HG02884 (cell line): ENCODE measurements around the gene IRF4.
"Not testable (repeated sequence)": the region's sequence is repeated elsewhere in the genome, so short reads cannot be mapped to it uniquely, and the experiment has no call there.

Experiments
- ATAC-seq: cut with Tn5 transposase; IDR thresholded peaks from one replicate; pipeline ENCODE4 v1.9.1; 2021; ENCODE audit warnings: mild to moderate bottlenecking, moderate library complexity; ENCODE audit not compliant: unreplicated experiment

Gene IRF4

DNA sequence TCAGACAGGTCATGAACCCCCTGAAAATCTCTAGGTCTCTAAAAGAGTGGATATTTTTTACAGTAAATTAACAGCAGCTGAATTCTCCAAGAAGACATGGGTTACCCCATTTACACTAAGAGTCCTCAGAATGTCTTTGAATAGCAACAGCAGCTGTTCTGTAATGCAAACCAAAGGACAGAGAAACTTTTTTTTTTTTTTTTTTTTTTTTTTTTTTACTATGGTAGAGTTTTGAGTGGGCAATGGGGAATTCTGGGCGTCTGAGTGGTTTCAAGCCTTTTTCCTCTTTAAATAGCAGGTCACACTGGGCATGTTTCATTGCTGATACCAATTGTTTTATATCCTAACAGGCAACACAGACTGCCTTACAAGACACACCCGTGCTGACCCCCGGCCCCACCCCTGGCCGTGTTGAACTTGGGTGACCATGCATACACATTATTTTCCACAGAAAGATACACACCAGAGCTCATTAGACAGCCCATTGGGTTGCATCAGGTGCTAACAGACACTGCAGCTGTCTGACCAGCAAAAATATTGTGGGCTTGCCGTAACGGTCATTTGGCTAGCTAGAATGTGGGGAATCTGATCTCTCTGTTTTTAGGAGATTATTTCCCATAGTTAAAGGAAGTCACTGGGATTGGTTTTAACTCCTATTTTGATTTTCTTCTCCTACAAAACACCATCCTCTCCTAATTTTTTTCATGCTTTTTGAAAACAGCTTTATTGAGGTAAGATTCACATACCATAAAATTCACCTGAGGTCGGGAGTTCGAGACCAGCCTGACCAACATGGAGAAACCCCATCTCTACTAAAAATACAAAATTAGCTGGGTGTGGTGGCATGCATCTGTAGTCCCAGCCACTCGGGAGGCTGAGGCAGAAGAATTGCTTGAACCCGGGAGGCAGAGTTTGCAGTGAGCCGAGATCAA, 26.7 kb upstream of the IRF4 start:
- ATAC-seq = peak; percentile 71

DNA sequence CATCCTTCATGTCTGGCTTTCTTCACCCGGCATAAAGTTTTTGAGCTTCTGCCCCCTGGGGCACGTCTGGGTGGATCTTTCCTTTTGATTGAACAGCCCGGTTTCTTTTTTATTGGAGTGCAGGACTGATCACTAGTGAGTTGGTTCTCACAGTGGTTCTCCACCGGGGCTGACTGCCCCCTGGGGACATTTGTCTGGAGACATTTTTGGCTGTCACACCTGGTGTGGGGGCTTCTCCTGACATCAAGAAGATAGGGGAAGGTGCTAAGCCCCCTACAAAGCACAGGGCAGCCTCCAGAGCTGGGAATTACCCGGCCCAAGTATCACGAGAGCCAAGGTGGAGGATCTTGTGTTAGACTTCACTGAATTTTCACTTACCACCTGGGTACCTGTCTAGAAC, 25.7 kb upstream of the IRF4 start:
- no peak for ATAC-seq

DNA sequence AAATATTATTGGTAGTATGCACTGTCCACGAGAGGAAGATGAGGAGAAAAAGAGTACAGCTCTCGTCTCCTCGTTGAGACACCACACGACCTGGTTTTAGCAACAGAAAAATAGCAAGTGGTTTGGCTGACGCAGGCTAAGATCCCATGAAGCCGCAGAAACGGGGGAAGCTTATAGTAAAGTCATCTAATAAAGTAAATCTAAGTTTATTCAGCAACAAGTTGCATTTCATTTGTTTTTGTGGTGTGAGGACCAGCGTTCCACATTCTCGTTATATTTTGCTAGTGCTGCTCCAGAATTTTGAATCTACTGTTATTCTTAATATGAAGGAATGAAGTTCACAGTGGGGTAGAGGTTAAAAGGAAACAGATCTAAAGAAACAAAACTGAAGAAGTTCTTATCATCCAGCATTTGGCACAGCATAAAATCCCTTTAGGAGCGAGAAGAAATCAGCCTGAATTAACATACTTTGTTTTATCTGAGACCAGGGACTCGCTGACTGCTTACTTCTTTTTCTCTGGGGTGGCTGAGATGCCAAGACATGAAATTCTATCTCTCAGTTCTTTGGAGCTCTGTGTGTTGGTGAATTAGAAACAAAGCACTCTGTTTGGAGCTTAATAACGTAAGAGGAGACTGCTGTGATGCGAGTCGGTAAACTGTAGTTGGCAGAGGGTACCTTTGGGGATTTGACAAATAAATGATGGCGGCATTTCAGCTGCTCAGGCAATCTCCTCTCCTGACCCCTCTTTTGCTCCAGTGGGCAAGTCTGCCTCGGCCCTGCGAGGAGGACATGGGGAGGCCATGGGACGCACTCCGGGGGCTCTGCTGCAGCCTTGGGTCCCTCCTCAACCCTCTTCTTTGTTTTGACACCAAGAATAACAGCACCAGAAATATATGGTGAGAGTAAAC, 24.9 kb upstream of the IRF4 start:
- ATAC-seq = no peak

DNA sequence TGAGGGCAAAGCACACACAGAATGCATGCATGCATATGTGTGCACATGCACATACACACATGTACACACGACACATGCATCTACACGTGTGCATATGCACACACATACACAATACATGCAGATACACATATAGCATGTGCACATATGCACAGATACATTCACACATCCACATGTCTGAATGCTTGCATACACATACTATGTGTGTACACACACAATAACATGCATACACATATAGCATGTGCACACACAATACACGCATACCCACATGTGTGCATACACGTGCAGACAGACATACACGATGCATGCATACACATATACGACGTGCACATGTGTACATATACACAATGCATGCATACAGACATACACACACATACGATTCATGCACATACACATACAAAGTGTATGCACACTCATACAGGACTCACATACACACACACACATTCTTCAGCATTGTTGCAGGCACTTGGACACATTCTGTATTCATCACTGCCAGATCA, 24.2 kb upstream of the IRF4 start:
- ATAC-seq = no peak

DNA sequence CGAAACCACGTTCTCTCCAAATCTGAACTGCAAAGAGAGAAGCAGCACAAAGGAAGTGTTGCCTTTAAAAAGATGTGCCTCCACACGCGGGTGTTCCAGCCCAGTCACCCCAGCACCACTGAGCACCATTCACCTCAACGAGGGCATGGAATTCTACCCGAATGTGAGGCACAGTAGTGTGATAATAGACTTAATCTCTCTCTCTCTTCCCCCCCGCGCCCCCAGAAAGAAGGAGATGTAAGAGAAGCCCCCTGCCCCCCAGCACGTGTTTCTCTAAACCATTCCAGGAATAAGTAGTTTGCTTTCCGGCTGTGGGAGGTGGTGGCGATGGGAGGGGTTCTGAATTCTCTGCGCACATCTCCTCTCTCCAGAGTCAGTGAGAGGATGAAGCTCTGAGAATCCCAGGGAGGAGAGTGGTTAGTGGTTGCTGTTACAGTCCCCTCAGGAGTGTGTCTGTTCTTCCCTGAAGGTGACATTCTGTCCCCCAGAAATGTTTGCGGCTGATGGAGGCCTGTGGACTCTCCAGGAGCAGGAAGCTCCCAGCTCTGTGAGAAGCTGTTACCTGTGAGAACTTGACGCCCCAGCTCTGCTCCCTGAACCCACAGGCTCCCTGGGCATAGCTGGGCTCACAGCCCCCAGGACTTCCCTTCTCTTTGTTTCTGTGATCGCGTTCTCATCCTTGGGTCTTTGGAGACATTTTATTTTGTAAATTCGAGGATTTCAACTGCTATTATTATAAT, 23.5 kb upstream of the IRF4 start:
- ATAC-seq = no peak

DNA sequence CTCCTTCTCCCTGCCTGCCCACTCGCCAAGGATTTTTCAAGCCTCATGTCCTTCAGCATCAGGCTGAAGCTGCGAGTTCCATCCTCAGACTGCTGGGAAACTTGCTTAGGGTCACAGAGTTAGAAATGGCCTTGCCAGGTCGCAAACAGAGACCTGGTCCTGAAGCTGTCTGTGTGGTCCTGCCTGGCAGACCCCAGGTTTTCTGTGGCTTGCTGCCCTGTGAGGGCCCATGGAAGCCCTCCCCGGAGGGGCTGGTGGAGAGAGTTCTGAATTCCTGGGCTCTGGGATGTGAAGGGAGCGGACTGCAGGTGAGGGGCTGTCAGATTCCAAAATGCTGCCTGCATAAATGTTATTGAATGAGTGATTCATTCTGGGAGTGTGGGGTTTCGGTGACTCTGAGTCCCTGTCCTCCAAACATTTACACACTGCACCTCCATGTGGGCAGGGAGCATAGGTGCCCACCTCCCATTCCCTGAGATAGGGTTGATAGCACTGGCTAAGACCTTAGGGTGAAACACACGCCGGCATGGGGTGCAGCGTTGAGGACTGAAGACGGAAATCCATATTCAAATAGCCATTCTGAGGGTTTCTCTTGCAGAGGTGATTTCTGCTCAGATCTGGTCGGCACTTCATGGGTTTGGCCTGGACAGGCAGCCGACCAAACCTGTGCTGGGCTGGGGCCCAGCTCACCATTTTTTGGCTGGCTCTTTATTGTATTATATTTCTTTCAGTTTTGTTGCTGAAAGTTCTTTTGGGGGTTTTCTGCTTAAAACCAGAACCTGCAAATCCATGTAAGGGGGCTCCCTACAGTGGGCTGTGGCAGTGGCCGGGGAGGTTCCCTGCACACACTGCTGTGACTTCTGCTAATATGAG, 21.8 kb upstream of the IRF4 start:
- no peak for ATAC-seq

DNA sequence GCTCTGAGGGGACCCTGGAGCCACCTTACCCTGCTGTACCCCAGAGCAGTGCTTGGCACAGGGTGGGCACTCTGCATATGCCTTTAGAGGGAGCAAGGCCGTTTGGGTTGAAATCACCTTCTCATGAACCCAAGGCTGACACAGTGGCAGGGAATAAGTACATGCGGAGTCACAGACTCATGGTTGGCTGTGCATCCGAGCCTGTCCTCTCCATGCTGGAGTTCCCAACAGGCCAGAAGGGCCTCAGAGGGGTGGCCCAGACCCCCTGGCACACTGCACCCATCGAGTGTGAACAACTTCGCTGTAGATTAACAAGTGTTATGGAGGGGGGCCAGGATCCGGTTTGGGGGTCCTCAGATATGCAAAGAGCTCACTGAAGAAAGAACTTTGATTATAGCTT, 21.0 kb upstream of the IRF4 start:
- ATAC-seq = no peak

DNA sequence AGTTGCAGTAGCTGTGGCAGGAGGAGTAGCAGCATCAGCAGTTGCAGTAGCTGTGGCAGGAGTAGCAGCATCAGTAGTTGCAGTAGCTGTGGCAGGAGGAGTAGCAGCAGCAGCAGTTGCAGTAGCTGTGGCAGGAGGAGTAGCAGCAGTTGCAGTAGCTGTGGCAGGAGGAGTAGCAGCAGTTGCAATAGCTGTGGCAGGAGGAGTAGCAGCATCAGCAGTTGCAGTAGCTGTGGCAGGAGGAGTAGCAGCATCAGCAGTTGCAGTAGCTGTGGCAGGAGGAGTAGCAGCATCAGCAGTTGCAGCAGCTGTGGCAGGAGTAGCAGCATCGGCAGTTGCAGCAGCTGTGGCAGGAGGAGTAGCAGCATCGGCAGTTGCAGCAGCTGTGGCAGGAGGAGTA, 19.7 kb upstream of the IRF4 start:
- ATAC-seq = not testable (repeated sequence)

DNA sequence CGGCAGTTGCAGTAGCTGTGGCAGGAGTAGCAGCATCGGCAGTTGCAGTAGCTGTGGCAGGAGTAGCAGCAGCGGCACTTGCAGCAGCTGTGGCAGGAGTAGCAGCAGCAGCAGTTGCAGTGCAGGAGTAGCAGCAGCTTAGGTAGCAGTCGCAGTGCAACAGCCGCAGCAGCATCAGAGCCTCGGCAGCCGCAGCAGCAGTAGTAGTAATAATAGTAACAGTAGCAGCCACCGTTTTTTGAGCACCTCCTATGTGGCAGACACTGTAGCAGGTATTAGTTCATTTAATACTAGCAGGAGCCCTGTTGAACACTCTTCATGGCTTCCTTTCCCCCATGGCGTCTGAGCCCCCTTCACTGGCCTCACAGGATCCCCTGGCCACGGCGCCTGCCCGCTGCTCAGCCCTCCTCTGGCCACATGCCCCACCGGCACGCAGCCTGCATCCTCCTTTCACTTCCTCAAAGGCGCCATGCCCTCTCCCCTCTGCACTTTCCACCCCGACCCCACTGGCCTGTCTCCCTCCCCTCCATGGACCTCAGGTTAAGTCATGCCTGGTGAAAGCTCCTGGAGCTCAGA, 19.1 kb upstream of the IRF4 start:
- ATAC-seq = no peak

DNA sequence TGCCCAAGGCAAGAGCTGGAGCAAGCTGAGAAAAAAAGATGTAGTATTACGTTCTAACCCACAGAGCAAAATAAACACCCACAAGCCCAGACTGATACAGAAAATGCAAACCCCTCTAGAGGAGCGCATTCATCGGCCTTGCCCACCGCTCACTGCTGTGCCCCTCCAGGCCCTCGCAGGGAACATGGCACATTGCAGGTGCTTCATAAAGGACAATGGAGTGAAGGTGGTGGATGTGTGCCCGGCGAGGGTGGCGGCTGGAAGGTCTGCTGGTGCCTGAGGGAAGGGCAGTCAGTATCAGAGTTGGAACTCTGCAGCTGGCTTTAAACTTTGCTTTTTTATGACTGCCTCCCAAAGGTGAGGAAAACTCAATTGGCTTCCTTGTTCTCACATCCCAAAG, 18.5 kb upstream of the IRF4 start:
- ATAC-seq = no peak

DNA sequence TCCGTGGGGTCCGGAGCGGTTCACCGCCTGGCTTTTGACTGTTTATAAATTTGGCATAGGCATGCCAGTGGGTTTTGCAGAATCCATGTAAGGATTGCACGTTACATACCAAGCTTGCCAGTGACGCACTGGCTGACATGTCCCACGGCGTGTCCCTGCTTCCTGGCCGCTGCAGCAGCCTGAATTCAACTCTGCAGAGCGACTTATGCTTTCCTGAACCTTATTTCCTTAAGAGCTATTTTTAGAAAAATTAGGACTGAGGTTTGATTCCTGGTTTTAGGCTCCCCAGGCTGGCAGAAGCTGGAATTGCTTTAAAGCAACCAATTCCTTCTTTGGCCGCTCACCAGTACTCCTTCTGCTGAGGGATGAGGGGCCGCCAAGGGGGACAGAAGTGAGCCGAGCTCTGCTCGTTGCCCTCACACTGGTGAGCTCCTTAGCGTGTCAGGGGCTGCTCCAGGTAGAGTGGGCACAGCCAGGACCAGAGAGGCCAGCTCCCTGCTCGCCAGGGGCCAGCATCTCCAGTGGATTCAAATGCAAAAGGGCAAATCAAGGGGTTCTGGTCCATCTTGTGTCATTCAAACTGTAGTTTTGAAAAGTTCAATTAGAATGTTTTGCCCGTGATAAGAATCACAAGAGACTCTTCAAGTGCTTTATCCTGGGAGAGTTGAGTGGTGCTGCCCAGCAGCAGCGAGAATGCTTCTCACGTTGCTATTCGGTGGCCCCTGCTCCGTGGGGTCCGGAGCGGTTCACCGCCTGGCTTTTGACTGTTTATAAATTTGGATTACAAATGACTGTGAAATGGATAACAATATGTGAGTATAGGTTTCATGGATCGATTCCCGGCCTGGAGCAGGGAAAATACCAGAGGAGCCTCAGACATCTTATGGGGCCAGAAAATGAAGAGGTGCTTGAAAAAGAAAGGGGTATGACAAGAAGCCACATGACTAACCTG, 17.5 kb upstream of the IRF4 start:
- no peak for ATAC-seq

DNA sequence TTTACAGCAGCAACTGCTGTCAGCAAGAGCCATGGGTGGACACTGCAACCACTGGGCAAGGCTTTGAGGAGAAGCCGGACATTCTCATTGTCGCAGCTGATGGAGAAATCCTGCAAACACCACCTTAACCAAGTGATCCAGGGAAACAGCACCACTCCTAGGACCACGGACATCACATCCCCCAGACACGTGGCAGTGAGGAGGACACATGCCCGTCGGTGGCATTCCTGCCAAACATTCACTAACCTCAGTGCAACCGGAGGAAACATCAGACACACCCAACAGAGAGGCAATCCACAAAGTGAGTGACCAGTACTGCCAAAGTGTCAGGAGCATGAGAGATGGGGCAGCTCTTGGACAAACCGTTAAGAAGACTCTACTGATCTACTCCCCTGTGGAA, 16.6 kb upstream of the IRF4 start:
- ATAC-seq = no peak

DNA sequence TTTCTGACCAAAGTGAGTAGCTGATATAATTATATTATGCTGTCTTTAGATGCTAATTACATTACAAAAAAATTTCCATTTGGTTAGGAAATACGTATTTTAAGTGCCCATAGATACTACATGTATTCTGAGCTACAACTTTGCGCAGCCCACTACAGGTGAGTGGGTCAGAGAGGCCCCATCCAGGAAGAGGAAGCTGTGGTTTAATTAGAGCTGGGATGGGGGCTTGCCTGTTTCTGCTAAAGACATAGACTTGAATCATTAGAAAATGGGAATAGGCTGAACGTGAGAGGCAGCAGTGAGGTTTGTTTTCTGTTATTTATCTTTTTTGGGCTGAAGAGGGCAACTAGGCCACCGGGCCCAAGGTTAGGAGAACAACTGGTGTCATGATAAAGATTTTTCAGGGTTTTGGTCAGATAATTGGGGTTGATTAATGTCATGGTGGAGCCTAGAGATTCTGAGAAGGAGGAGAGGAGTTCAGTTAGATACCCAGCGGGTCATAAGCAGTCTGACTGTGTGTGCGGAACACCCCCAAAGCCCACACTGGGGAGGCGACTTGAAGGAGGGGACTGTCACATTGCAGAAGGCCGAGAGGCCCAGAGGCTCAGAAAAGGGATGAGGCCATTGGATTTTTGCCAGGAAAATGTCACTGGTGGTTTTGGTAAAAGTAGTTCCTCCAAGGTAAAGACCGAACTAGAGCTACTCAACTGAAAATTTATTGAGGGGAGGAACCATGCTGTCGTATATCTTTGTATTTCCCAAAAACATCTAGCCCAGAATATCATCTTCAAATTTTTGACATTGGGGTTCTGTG, 14.5 kb upstream of the IRF4 start:
- ATAC-seq = no peak

DNA sequence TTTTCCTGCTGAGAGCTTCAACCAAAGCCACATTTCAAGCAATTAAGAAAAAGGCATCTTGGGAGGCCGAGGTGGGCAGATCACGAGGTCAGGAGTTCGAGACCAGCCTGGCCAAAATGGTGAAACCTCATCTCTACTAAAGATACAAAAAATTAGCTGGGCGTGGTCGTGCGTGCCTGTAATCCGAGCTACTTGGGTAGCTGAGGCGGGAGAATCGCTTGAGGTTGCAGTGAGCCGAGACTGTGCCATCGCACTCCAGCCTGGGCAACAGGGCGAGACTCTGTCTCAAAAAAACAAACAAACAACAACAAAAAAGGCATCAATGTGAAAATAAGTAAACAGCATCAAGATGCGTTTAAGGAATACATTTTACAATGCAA, 13.9 kb upstream of the IRF4 start:
- ATAC-seq = not testable (repeated sequence)

DNA sequence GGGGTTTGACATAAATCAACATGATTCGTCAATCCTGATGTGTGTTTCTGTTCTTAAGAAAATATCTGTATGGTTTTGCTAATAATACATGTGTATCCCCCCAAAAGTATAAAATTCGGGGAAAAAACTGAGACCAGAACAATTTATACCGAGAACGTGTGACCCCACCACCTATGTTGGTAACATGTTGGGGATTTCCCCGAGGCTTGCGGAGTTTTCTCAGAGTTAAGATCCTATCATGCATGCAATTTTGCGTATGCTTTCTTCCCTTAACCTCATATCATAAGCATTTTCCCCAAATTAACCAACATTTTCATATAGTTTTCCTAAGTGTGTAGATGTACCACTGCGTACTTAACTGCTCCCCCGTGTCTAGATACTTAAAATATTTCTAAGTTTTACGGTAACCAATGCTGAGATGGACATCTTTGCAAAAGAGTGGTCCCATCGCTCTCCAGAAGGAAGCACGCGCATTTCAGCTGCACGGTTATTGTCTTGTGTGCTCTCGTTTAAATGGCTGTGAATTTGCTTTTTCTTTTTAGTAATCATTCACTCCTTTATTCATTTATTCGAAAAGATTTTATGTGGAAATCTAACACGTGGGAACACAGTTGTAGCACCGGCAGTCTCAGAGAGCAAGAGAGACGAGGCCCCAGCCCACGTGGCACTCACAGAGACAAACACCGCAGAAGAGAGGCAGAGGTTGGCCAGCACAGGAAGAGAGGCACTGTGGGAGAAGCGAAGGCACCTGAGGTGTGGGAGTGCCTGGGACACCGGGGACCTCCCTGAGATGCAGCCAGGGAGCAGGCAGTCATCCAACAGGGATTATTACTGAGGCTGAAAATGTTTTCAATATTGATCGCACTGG, 13.2 kb upstream of the IRF4 start:
- ATAC-seq = peak; percentile 47

DNA sequence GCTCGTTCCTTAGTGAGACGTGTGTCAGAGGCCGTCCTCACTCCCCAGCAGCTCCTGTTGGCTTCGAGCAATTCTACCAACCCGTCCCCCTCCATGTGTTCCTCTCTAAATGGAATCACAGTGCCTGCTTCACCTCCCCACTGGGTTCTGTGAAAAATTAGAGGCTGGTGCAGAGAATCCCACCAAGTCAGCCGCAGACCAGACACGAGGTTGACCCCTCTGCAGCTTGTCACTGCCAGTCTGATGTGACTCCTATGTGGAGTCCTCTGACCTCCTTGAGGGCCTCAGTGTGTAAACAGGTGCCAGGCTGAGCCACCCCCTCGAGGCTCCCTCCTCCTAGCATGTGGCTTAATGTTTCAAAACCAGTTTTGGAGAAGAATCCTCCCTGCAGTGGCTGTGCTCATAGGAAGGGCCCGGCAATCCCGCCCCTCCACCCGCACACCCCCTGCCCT, 12.6 kb upstream of the IRF4 start:
- no peak for ATAC-seq
